Esophagus muscularis mucosa (tissue), 4 donors: ENCODE data around the gene AMN1. TPM values are rescaled to one million over a fixed set of nuclear protein-coding genes. Genes with fewer than 3 reads are reported as not detected.
"Not testable (repeated sequence)": the region's sequence is repeated elsewhere in the genome, so short reads cannot be mapped to it uniquely, and the experiment has no call there.

Source experiments
- DNase-seq: peaks from one replicate; pipeline ENCODE4 v3.0.0-alpha.2; 2017; ENCODE audit errors: extremely low spot score
- H3K27ac ChIP-seq, 4 donors: fragments of 200-600 bp; sonication (generic); replicated peaks in 1 of 4; 1 replicate in 3 of 4; 2 replicates in 1 of 4; pipeline ENCODE4 v1.5.1; 2016 to 2019; ENCODE audit warnings: mild to moderate bottlenecking in 1 of 4
- H3K27me3 ChIP-seq, 4 donors: fragments of 200-600 bp; sonication (generic); one replicate each; pipeline versions ENCODE4 v1.5.1 to v1.6.0; 2016 to 2019
- H3K36me3 ChIP-seq, 4 donors: fragments of 200-600 bp; sonication (generic); one replicate each; pipeline ENCODE4 v1.5.1; 2016 to 2019
- H3K4me1 ChIP-seq, 4 donors: fragments of 200-600 bp; sonication (generic); one replicate each; pipeline ENCODE4 v1.5.1; 2016 to 2019
- H3K4me3 ChIP-seq, 4 donors: fragments of 200-600 bp; sonication (generic); 1 replicate in 2 of 4; 2 replicates in 2 of 4; pipeline ENCODE4 v1.5.1; 2016 to 2019; ENCODE audit warnings: mild to moderate bottlenecking in 4 of 4, moderate library complexity in 1 of 4
- H3K9me3 ChIP-seq, 4 donors: fragments of 200-600 bp; sonication (generic); 1 replicate in 3 of 4; 2 replicates in 1 of 4; pipeline ENCODE4 v1.5.1; 2016 to 2019
- CTCF ChIP-seq, 3 experiments: fragments of 200-600 bp in 2 of 3; fragments of 450-650 bp in 1 of 3; sonication (generic) in 2 of 3; IDR thresholded peaks; one replicate each; pipeline ENCODE4 v1.5.1; 2017 to 2019; ENCODE audit warnings: antibody characterized with exemption in 3 of 3, mild to moderate bottlenecking in 2 of 3, moderate library complexity in 1 of 3
- EP300 ChIP-seq: sonication (generic); formaldehyde crosslinking; IDR thresholded peaks from one replicate; pipeline ENCODE4 v1.6.1; 2017; ENCODE audit warnings: antibody characterized with exemption
- POLR2A ChIP-seq: fragments of 450-650 bp; IDR thresholded peaks from one replicate; pipeline ENCODE4 v1.6.1; 2017; ENCODE audit warnings: antibody characterized with exemption, moderate library complexity, mild to moderate bottlenecking, low read depth
- POLR2AphosphoS5 ChIP-seq, 2 donors: sonication (generic); formaldehyde crosslinking; IDR thresholded peaks; one replicate each; pipeline ENCODE4 v1.6.1; 2017; ENCODE audit warnings: antibody characterized with exemption in 2 of 2
- WGBS: methylation state at CpG from one replicate; pipeline ENCODE4 v1.1.5; 2018; 5-methylcytosine and 5-hydroxymethylcytosine counted together
- intact Hi-C: fragments of 100-400 bp; cut with DNase I; formaldehyde crosslinking; loops from one replicate; pipeline ENCODE4 v1.15.1; 2023
- total RNA-seq, 4 donors: library from RNA; depleted of rRNA; stranded (reverse); fragments of >200 nt; gene quantifications; one replicate each; pipeline versions ENCODE4 v1.1.0 to v1.2.1, GENCODE V29; 2016

AMN1 gene
- total RNA-seq, 4 donors from 2014 or later = 9.4 to 17.1 (median 11.1) TPM

- H3K27ac ChIP-seq = no peak overlapping the region
- DNase-seq = no peak
- no peaks in the 10 kb centered on the region for H3K9me3 ChIP-seq
- intact Hi-C loops = no loop called here
- H3K4me1 ChIP-seq = peaks cover 0 to 16% (median 13%) of the 10 kb centered on the region in 4 donors
- WGBS = 83% methylated on average over 4 of the region's 4 CpGs
- no peak for TF ChIP-seq POLR2A
- no peak for TF ChIP-seq CTCF (IDR thresholded peaks at IDR 0.05)
- no peak for TF ChIP-seq POLR2AphosphoS5 (IDR thresholded peaks at IDR 0.05)
- TF ChIP-seq EP300 = no peak
- H3K27me3 ChIP-seq = peaks cover 0 to 8% (median 0%) of the 10 kb centered on the region in 4 donors
- H3K4me3 ChIP-seq = no peak overlapping the region
- no peaks in the 10 kb centered on the region for H3K36me3 ChIP-seq
Observed at GRCh38 chr12:31737345-31737744, 8.5 kb upstream of the AMN1 start.

GRCh38 chr12:31736472-31736871, 7.7 kb upstream of the AMN1 start:
- intact Hi-C loops = no loop called here
- Histone ChIP-seq H3K4me1 (peaks cover 0 to 25% (median 17%) of the 10 kb centered on the region in 4 donors), H3K36me3 (no peaks in the 10 kb centered on the region), H3K9me3 (no peaks in the 10 kb centered on the region), H3K27ac (no peak overlapping the region), H3K27me3 (peaks cover 0 to 8% (median 0%) of the 10 kb centered on the region in 4 donors), H3K4me3 (no peak overlapping the region)
- DNase-seq = no peak
- no peak for TF ChIP-seq CTCF (IDR thresholded peaks at IDR 0.05)
- TF ChIP-seq POLR2AphosphoS5 (IDR thresholded peaks at IDR 0.05) = no peak
- TF ChIP-seq EP300 = no peak

GRCh38 chr12:31733549-31734432, 5.0 kb upstream of the AMN1 start:
- WGBS = 78% methylated on average over 15 of the region's 15 CpGs
- intact Hi-C loops, DNase-seq: not testable (repeated sequence)

GRCh38 chr12:31732926-31733548, 4.2 kb upstream of the AMN1 start:
- WGBS = 88% methylated on average over 5 of the region's 5 CpGs
- DNase-seq = no peak
- no peaks in the 10 kb centered on the region for H3K36me3 ChIP-seq
- H3K9me3 ChIP-seq = no peaks in the 10 kb centered on the region
- H3K4me3 ChIP-seq = no peak overlapping the region
- H3K27ac ChIP-seq = peak overlapping the region; percentile 64 to 75 (median 67)
- TF ChIP-seq POLR2AphosphoS5 (IDR thresholded peaks at IDR 0.05) = peak in 1 of 2 donors; percentile 58
- no peak for TF ChIP-seq EP300
- peaks cover 12 to 42% (median 30%) of the 10 kb centered on the region in 4 donors for H3K4me1 ChIP-seq
- intact Hi-C loops = no loop called here
- H3K27me3 ChIP-seq = no peaks in the 10 kb centered on the region

More at GRCh38 chr12:31733549-31734432, 5.0 kb upstream of the AMN1 start:
- not testable (repeated sequence) for H3K4me3 ChIP-seq, H3K27me3 ChIP-seq, H3K9me3 ChIP-seq, H3K36me3 ChIP-seq
- Histone ChIP-seq H3K4me1 (peaks cover 9 to 39% (median 28%) of the 10 kb centered on the region in 4 donors), H3K27ac (peak overlapping the region in 3 of 4 donors; percentile 66 to 75 (median 68))

- H3K27me3 ChIP-seq, intact Hi-C loops, H3K36me3 ChIP-seq, H3K9me3 ChIP-seq, DNase-seq, H3K4me3 ChIP-seq: not testable (repeated sequence)
- 95% methylated on average over 5 of the region's 5 CpGs for WGBS
- peak overlapping the region; percentile 49 to 68 (median 65) for H3K27ac ChIP-seq
- peaks cover 19 to 47% (median 36%) of the 10 kb centered on the region in 4 donors for H3K4me1 ChIP-seq
Observed at GRCh38 chr12:31731203-31731602, 2.4 kb upstream of the AMN1 start.

GRCh38 chr12:31729705-31730104, 884 bp upstream of the AMN1 start:
- DNase-seq = no peak
- Histone ChIP-seq H3K27me3 (no peaks in the 10 kb centered on the region), H3K36me3 (no peaks in the 10 kb centered on the region), H3K9me3 (no peaks in the 10 kb centered on the region), H3K4me3 (peak overlapping the region; percentile 70 to 82 (median 74)), H3K27ac (peak overlapping the region; percentile 89 to 97 (median 95)), H3K4me1 (peaks cover 19 to 47% (median 36%) of the 10 kb centered on the region in 4 donors)
- intact Hi-C loops = loop anchor here (5.0 kb wide), 1 partner anchor 228 kb away; the partner anchor contains the start of gene RESF1
- TF ChIP-seq POLR2A (no peak), EP300 (no peak), POLR2AphosphoS5 (IDR thresholded peaks at IDR 0.05) (no peak), CTCF (IDR thresholded peaks at IDR 0.05) (no peak)
- 88% methylated on average over 4 of the region's 4 CpGs for WGBS
